Spleen (tissue), 11 donors: ENCODE measurements around the gene SMIM35. TPM values are rescaled to one million over a fixed set of nuclear protein-coding genes. Genes with fewer than 3 reads are reported as not detected.

ENCODE experiments used
- DNase-seq: peaks from one replicate; pipeline ENCODE4 v3.0.0-alpha.2; 2020
- H3K27ac ChIP-seq, 8 donors: fragments of 200-600 bp; sonication (generic) in 7 of 8; 1 replicate in 4 of 8; 2 replicates in 4 of 8; pipeline versions ENCODE4 v1.5.0 to v1.8.0; 2016 to 2021; ENCODE audit warnings: inconsistent platforms in 4 of 8, mild to moderate bottlenecking in 4 of 8, moderate library complexity in 1 of 8
- H3K27me3 ChIP-seq, 7 donors: fragments of 200-600 bp; sonication (generic) in 6 of 7; replicated peaks in 1 of 7; 1 replicate in 4 of 7; 2 replicates in 3 of 7; pipeline versions ENCODE4 v1.5.0 to v1.8.0; 2016 to 2021; ENCODE audit warnings: inconsistent platforms in 3 of 7, mild to moderate bottlenecking in 1 of 7
- H3K36me3 ChIP-seq, 6 donors: fragments of 200-600 bp; sonication (generic) in 5 of 6; 1 replicate in 4 of 6; 2 replicates in 2 of 6; pipeline versions ENCODE4 v1.5.0 to v1.8.0; 2016 to 2021; ENCODE audit warnings: inconsistent platforms in 2 of 6
- H3K4me1 ChIP-seq, 6 donors: fragments of 200-600 bp; sonication (generic) in 5 of 6; 1 replicate in 3 of 6; 2 replicates in 3 of 6; pipeline versions ENCODE4 v1.5.0 to v1.8.0; 2016 to 2021; ENCODE audit warnings: inconsistent platforms in 3 of 6
- H3K4me3 ChIP-seq, 8 donors: fragments of 200-600 bp; sonication (generic) in 7 of 8; 1 replicate in 4 of 8; 2 replicates in 4 of 8; pipeline versions ENCODE4 v1.5.0 to v1.8.0; 2016 to 2021; ENCODE audit warnings: inconsistent platforms in 4 of 8, mild to moderate bottlenecking in 4 of 8, moderate library complexity in 2 of 8
- H3K9me3 ChIP-seq, 8 donors: fragments of 200-600 bp; sonication (generic) in 7 of 8; 1 replicate in 4 of 8; 2 replicates in 4 of 8; pipeline versions ENCODE4 v1.5.0 to v1.8.0; 2016 to 2021; ENCODE audit warnings: inconsistent platforms in 4 of 8
- POLR2A ChIP-seq, 3 donors: fragments of 450-650 bp; IDR thresholded peaks; one replicate each; pipeline ENCODE4 v1.5.1; 2017; ENCODE audit warnings: antibody characterized with exemption in 3 of 3, mild to moderate bottlenecking in 1 of 3
- POLR2AphosphoS5 ChIP-seq, 3 donors: sonication (generic); formaldehyde crosslinking; IDR thresholded peaks; one replicate each; pipeline ENCODE4 v1.5.1; 2017; ENCODE audit warnings: antibody characterized with exemption in 3 of 3
- WGBS, 5 donors: extraction: QIAGEN DNeasy Blood & Tissue Kit in 3 of 5; methylation state at CpG; one replicate each; pipeline versions ENCODE4 v1.1.5 to v1.1.7; 2013 to 2018; 5-methylcytosine and 5-hydroxymethylcytosine counted together
- intact Hi-C: fragments of 100-400 bp; cut with DNase I; formaldehyde crosslinking; loops from one replicate; pipeline ENCODE4 v1.15.0; 2023; ENCODE audit warnings: low total_unique reads
- polyA plus RNA-seq, 3 donors: library from polyadenylated mRNA; stranded (reverse); fragments of 200-250 nt; gene quantifications; one replicate each; pipeline ENCODE4 v1.2.1, GENCODE V29; 2013
- total RNA-seq, 7 donors: library from RNA; depleted of rRNA in 3 of 7; stranded (reverse); fragments of >200 nt in 3 of 7; fragmentation: NEBNext Ultra II Directional in 4 of 7; extraction: Animal tissue kit (Norgen Biotek cat#: 25700) in 4 of 7; gene quantifications; one replicate each; pipeline versions ENCODE4 v1.1.0 to v1.2.1, GENCODE V29; 2016 to 2021
- TF ChIP-seq, protein P1 (sequence below), 11 experiments: fragments of 200-600 bp in 7 of 11; fragments of 450-650 bp in 4 of 11; sonication (generic) in 4 of 11; IDR thresholded peaks in 8 of 11; conservative IDR thresholded peaks in 3 of 11; 1 replicate in 7 of 11; 2 replicates in 4 of 11; pipeline versions ENCODE4 v1.4.0 to v1.8.0; 2016 to 2021; ENCODE audit warnings: antibody characterized with exemption in 11 of 11, inconsistent platforms in 4 of 11, mild to moderate bottlenecking in 1 of 11
- donor health status: healthy with polysubstance abuse.
- donor health status: DM: no; HTN: no; CAD: no; lungs with moderate emphysema.
- donor health status: DM: no; HTN: no; CAD: no.
- donor health status: Bipolar disorder and iron deficiency.
- donor health status: healthy.
- donor health status: DM: no; HTN: no; CAD: no.
- donor health status: DM: yes; HTN: yes; CAD: no.

The SMIM35 gene
- total and polyA plus RNA-seq, 10 donors: 0.16 to 1.3 (median 0.39) TPM

- Histone ChIP-seq H3K27ac (no peak overlapping the region), H3K4me1 (peaks cover 4 to 72% (median 43%) of the 10 kb centered on the region in 6 donors), H3K36me3 (no peaks in the 10 kb centered on the region), H3K4me3 (no peak overlapping the region), H3K27me3 (no peaks in the 10 kb centered on the region), H3K9me3 (no peaks in the 10 kb centered on the region)
- intact Hi-C loops: loop anchor here (5.0 kb wide), 1 partner anchor 96 kb away; no protein-coding TSS in a partner anchor
- WGBS, 5 donors: 60 to 74% (median 69%) methylated on average over 11 of the region's 11 CpGs
- TF ChIP-seq, protein P1, sequence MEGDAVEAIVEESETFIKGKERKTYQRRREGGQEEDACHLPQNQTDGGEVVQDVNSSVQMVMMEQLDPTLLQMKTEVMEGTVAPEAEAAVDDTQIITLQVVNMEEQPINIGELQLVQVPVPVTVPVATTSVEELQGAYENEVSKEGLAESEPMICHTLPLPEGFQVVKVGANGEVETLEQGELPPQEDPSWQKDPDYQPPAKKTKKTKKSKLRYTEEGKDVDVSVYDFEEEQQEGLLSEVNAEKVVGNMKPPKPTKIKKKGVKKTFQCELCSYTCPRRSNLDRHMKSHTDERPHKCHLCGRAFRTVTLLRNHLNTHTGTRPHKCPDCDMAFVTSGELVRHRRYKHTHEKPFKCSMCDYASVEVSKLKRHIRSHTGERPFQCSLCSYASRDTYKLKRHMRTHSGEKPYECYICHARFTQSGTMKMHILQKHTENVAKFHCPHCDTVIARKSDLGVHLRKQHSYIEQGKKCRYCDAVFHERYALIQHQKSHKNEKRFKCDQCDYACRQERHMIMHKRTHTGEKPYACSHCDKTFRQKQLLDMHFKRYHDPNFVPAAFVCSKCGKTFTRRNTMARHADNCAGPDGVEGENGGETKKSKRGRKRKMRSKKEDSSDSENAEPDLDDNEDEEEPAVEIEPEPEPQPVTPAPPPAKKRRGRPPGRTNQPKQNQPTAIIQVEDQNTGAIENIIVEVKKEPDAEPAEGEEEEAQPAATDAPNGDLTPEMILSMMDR (IDR thresholded peaks at IDR 0.05 in 8 of 11, conservative IDR thresholded peaks at IDR 0.05 in 3 of 11): no peak
- TF ChIP-seq POLR2A (IDR thresholded peaks at IDR 0.05): no peak
- no peak for TF ChIP-seq POLR2AphosphoS5 (IDR thresholded peaks at IDR 0.05)
- DNase-seq: no peak
These were observed 38.0 kb downstream of the SMIM35 start for GRCh38 chr11:118048472-118049370.

DNA sequence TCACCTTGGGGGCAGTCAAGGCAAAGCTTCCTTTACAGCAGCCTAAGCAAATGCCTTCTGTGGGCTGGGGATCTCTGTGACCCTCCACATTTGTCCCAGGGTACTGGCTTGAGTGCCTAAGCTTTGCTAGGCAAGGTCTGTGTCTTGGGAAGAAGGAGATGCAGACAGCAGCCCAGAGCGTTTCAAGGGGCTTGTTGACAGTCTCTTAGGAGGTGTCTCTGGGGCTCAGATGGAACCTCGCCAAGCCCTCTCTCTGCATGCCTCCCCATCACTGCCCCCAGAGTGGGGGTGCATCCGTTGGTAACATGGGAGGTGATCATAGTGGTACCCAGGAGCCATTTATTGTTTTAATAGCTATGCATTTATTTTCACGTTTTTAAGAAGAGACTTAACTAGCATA is 39.0 kb downstream of the SMIM35 start:
- peak overlapping the region in 1 of 8 donors; percentile 56 for H3K27ac ChIP-seq
- WGBS, 5 donors: 77 to 93% (median 86%) methylated on average over 4 of the region's 4 CpGs
- no peaks in the 10 kb centered on the region for H3K9me3 ChIP-seq
- no peaks in the 10 kb centered on the region for H3K27me3 ChIP-seq
- intact Hi-C loops: loop anchor here (5.0 kb wide), 1 partner anchor 95 kb away; no protein-coding TSS in a partner anchor
- H3K4me1 ChIP-seq: peaks cover 1 to 62% (median 34%) of the 10 kb centered on the region in 6 donors
- no peak for TF ChIP-seq POLR2A (IDR thresholded peaks at IDR 0.05)
- TF ChIP-seq POLR2AphosphoS5 (IDR thresholded peaks at IDR 0.05): no peak
- TF ChIP-seq, protein P1 (IDR thresholded peaks at IDR 0.05 in 8 of 11, conservative IDR thresholded peaks at IDR 0.05 in 3 of 11): no peak
- H3K36me3 ChIP-seq: no peaks in the 10 kb centered on the region
- DNase-seq: no peak
- no peak overlapping the region for H3K4me3 ChIP-seq

- intact Hi-C loops: loop anchor here (5.0 kb wide), 1 partner anchor 95 kb away; no protein-coding TSS in a partner anchor
- no peak overlapping the region for H3K4me3 ChIP-seq
- peaks cover 0 to 56% (median 28%) of the 10 kb centered on the region in 6 donors for H3K4me1 ChIP-seq
- no peaks in the 10 kb centered on the region for H3K27me3 ChIP-seq
- TF ChIP-seq, protein P1 (IDR thresholded peaks at IDR 0.05 in 8 of 11, conservative IDR thresholded peaks at IDR 0.05 in 3 of 11): no peak
- TF ChIP-seq POLR2AphosphoS5 (IDR thresholded peaks at IDR 0.05): no peak
- no peak for TF ChIP-seq POLR2A (IDR thresholded peaks at IDR 0.05)
- H3K36me3 ChIP-seq: no peaks in the 10 kb centered on the region
- H3K9me3 ChIP-seq: no peaks in the 10 kb centered on the region
- peak overlapping the region in 1 of 8 donors; percentile 56 for H3K27ac ChIP-seq
- 82 to 90% (median 89%) methylated on average over 8 of the region's 8 CpGs for WGBS, 5 donors
- DNase-seq: no peak
These were observed 39.6 kb downstream of the SMIM35 start for GRCh38 chr11:118046964-118047700.
